Muscle of leg (tissue), 11 donors: ENCODE data around the gene CDC40. TPM values are rescaled to one million over a fixed set of nuclear protein-coding genes. Genes with fewer than 3 reads are reported as not detected.

Experiments used
- DNase-seq: peaks from one replicate; pipeline ENCODE4 v3.0.0; 2013
- H3K27ac ChIP-seq: one replicate; pipeline ENCODE4 v1.5.1; 2013; ENCODE audit warnings: mild to moderate bottlenecking, low read length, control low read depth
- H3K27me3 ChIP-seq: one replicate; pipeline ENCODE4 v1.6.1; 2013; ENCODE audit warnings: low read length; ENCODE audit not compliant: control insufficient read depth, insufficient read depth
- H3K36me3 ChIP-seq: one replicate; pipeline ENCODE4 v1.6.1; 2013; ENCODE audit warnings: low read length; ENCODE audit not compliant: control insufficient read depth, insufficient read depth
- H3K4me1 ChIP-seq: one replicate; pipeline ENCODE4 v1.6.1; 2013; ENCODE audit warnings: low read length; ENCODE audit not compliant: control insufficient read depth, insufficient read depth
- H3K4me3 ChIP-seq: one replicate; pipeline ENCODE4 v1.5.1; 2013; ENCODE audit warnings: low read length, control low read depth
- H3K9me3 ChIP-seq: replicated peaks from 2 replicates; pipeline ENCODE4 v1.6.1; 2013; ENCODE audit warnings: low read depth, low read length; ENCODE audit not compliant: control insufficient read depth
- WGBS: methylation state at CpG from one replicate; pipeline ENCODE4 v1.1.5; 2013; ENCODE audit warnings: missing lambda C conversion rate; ENCODE audit not compliant: insufficient coverage; 5-methylcytosine and 5-hydroxymethylcytosine counted together
- polyA plus RNA-seq, 8 donors: library from polyadenylated mRNA; unstranded; fragments of 120-200 nt; gene quantifications; one replicate each; pipeline versions ENCODE4 v1.2.1 to v1.2.3, GENCODE V29; 2013; ENCODE audit warnings: inconsistent platforms in 1 of 8, low replicate concordance in 1 of 8; ENCODE audit not compliant: insufficient read length in 8 of 8, insufficient read depth in 1 of 8
- total RNA-seq: library from RNA; stranded (reverse); fragments of 120-200 nt; gene quantifications from one replicate; pipeline ENCODE4 v1.2.4, GENCODE V29; 2013

Gene CDC40
- total and polyA plus RNA-seq, 9 donors, result 11.7 to 18.2 (median 13.7) TPM

DNA sequence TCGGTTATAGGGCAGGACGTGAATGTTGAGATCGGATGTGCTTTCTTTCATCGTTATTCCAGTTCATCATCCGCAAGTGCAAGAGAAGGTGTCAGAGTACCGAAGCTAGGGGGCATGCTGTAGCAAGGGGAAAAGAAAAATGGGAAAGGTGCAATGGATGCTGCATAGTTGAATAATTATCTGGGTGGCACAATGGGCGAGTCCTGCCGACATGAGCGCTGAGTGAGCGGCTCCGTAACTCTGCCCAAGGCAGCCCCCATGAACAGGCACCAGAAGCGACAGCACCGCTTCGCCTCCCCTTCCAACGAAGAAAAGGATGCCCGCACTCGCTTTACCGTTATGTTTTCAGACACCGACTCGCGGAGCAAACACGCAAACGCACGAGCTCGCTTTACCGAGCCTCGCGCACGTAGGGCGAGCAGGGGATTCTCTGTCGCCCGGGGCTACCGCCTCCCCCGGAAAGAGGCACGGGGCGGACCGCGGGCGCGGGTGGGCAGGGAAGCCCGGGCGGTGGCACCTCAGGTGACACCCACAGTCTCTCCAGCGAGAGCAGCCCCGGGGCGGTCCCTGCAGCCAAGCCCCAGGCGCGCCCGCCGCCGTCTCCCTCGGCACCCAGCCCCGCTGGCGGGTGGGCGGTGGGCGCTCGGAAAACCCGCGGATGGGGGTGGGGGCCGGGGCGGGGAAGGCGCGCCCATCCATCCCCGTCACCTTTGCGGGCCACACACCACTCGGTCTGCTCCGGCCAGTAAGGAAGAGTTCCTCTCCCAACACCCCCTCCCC, 1.4 kb upstream of the CDC40 start:
- H3K27ac ChIP-seq, result no peak overlapping the region

DNA sequence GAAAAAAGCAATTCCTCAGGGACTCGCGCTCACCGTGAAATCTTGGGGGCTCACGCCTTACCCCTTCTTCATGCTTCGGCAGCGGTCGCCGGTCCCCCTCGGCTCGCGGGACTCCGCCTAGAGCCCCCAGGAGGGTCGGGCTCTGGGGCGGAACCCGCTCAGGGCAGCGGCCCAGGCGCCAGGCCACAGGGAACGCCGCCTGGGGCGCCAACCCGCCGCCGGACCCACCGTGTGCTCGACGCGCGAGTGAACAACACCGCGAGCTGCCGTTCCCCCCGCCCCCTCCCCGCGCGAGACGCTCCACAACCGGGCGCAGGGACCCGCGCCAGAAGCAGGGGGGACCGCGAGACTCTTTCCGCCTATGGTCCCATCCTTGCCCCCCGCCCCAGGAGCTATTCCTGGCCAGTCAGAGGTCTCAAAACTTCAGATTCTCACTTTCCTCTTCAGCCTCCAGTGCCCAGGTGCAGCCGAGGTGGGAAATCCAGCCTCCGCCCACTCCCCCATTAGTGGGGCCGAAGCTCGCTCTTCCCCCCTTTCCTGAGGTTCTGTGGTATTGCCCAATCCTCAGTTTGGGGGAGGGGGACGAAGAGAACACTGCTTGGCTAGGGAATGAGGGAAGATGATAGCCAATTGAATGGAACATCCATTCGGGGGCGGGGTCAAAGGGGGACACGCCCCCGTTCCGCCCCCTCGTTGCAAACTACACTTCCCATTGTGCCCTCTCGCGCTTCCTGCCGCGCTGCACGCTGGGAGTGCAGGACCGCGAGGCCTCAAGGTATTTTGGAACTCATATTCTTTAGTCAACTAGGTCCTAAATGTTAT, 610 bp upstream of the CDC40 start, which contains the start of gene WASF1:
Gene WASF1 (minus strand): TSS at position 265 of the 822 bp plus-strand sequence. CDS start 52,069 bp downstream, outside the sequence.
- peaks cover 9% of the 10 kb centered on the region for H3K4me1 ChIP-seq
- WGBS, result under 1% methylated on average over 54 of the region's 62 CpGs

More for the DNA sequence above, 1.4 kb upstream of the CDC40 start:
- Histone ChIP-seq H3K4me1 (peaks cover 9% of the 10 kb centered on the region), H3K27me3 (no peaks in the 10 kb centered on the region), H3K4me3 (peak overlapping the region; percentile 86), H3K36me3 (peaks cover 4% of the 10 kb centered on the region), H3K9me3 (no peaks in the 10 kb centered on the region)
- peak; percentile 80 for DNase-seq
- WGBS, result under 1% methylated on average over 60 of the region's 66 CpGs

DNA sequence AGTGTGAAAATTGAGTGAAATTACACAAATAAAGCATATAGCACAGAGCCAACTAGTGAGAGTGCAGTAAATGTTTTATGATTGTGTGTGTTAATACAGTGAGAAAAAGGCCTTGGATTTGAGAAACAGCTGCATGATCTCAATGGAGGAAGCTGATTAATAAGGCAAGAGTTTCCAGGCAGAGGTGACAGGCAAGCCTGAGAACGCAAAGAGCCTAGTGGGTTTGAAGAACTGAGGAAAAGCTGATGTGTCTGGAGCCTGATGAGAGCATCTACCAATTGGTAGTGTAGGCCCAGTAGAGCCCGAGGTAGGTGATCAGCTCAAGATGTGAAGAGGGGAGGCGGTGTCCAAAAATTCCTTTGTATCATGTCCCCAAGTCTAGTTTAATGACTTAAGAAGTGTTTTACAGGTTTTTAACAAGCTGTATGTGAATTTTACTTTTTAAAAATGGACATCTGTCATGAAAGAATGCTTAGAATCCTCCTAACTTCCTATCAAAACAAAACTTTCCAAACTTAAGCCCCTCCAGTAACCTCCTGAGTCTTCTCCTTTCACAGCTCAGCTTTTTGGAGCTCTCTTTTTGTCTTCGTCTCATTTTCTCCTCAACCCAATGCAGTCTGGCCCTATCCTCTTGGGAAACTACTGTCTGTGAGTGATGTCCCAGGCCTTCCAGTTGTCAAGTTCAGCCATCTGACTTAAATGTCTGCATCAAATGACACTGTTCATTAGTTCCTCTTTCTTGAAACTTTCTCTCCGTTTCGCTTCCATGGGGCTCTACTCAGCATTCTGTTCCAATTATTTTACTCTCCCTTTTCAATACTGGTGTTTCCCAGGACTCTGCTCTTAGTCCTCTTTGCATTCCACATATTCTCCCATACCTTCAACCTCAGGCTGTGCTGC, 1.2 kb downstream of the CDC40 start:
- H3K9me3 ChIP-seq, result no peaks in the 10 kb centered on the region
- H3K27ac ChIP-seq, result no peak overlapping the region
- peaks cover 9% of the 10 kb centered on the region for H3K4me1 ChIP-seq
- peaks cover 4% of the 10 kb centered on the region for H3K36me3 ChIP-seq
- DNase-seq, result peak; percentile 18
- H3K4me3 ChIP-seq, result peak overlapping the region; percentile 80
- 40% methylated on average over 5 of the region's 6 CpGs for WGBS
- no peaks in the 10 kb centered on the region for H3K27me3 ChIP-seq

More for the DNA sequence above, 610 bp upstream of the CDC40 start, which contains the start of gene WASF1:
- DNase-seq, result peak; percentile 99
- Histone ChIP-seq H3K27me3 (no peaks in the 10 kb centered on the region), H3K36me3 (peaks cover 4% of the 10 kb centered on the region), H3K27ac (peak within 1 kb of the TSS; percentile 81), H3K4me3 (peak within 1 kb of the TSS; percentile 86), H3K9me3 (no peaks in the 10 kb centered on the region)

DNA sequence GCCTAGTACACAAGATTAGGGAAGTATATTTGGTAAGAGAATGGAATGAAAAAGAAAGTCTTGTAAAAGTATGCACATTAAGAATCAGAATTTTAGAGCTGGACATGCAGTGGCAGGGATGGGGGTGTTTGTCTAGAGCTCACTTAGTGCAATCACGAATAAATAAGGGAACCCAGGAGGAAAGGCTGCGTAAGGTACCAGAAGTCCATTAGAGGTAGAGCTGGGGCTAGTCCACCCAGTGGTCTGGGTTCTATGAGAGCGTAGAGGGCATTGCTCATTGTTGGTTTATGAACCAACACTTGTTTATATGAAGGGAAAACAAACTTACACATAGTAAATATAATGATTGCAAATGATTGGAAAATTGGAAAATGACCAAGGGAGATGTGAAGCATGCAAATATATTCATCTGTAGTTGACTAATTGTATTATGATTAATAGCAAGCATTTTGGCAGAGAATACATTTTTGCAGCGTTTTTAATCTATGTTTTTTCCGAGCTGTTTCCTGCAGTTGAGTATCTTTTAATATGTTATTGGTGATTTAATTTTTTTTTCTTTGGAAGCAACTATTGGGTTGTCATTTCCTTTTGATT, 3.2 kb downstream of the CDC40 start:
- Histone ChIP-seq H3K27ac (no peak overlapping the region), H3K36me3 (peaks cover 4% of the 10 kb centered on the region), H3K9me3 (no peaks in the 10 kb centered on the region), H3K4me1 (peaks cover 9% of the 10 kb centered on the region), H3K4me3 (no peak overlapping the region), H3K27me3 (no peaks in the 10 kb centered on the region)
- DNase-seq, result no peak
- WGBS, result 100% methylated on average over 1 of the region's 5 CpGs

DNA sequence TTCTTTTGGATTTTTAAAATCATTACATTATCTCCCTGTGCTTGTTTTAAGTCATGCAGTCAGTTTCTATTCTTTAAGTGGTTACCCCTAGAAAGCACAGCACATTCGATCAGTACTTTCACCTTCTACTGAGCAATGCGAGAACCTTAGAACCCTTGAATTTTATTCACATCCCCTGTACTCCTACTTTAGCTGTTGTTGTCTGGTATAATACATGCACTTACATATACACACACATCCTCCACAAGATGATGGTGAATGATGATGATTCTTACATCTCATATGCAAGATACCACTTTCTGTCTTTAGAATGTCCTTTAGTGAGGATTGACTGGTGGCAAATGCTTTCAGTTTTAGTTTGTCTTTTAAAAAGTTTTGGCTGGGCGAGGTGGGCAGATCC, 5.7 kb downstream of the CDC40 start:
- Histone ChIP-seq H3K27ac (no peak overlapping the region), H3K36me3 (peaks cover 4% of the 10 kb centered on the region), H3K4me3 (no peak overlapping the region), H3K27me3 (no peaks in the 10 kb centered on the region), H3K4me1 (peaks cover 9% of the 10 kb centered on the region), H3K9me3 (no peaks in the 10 kb centered on the region)
- 86% methylated on average over 1 of the region's 3 CpGs for WGBS
- no peak for DNase-seq

DNA sequence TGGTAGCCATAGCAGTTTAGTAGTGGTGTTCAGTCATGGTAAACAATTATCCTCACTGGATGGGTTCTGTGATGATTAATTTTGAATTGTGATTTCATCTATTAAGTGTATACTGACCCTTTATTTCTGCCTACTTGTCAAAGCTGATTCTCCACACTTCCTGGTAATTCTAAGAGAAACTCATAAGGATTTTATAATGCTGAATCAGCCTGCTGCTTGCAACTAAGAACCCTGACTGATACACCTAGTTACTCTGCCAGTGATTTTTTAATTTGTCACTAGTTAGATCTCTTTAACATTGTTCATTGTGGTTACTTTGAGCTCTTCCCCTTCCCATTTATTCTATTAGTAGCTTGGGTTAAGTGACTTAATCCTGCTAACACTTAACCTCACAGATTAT, 8.6 kb downstream of the CDC40 start:
- Histone ChIP-seq H3K4me3 (no peak overlapping the region), H3K27me3 (no peaks in the 10 kb centered on the region), H3K27ac (no peak overlapping the region), H3K9me3 (no peaks in the 10 kb centered on the region), H3K4me1 (no peaks in the 10 kb centered on the region), H3K36me3 (no peaks in the 10 kb centered on the region)
- no peak for DNase-seq

DNA sequence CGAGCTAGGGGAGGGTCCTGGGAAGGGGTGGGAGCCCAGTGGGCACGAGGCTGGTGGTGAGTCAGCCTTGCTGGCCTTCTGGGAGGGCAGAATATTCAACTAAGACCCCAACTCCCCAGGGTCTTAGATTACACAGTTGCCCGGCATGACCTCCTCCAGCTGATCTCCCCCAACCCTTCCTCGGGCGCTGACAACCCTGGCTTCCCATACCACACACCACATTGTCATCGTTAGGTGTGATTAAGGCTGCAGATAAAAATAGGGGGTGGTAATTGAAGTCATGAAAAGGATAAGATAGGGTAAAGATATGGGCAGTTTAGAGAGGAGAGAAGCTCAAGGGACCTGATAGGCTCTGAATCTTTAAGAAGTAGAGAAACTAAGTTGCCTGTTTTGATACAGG, 10.5 kb downstream of the CDC40 start:
- H3K4me1 ChIP-seq, result no peaks in the 10 kb centered on the region
- no peaks in the 10 kb centered on the region for H3K27me3 ChIP-seq
- no peak overlapping the region for H3K27ac ChIP-seq
- 100% methylated on average over 1 of the region's 6 CpGs for WGBS
- H3K36me3 ChIP-seq, result no peaks in the 10 kb centered on the region
- no peak for DNase-seq
- no peak overlapping the region for H3K4me3 ChIP-seq
- no peaks in the 10 kb centered on the region for H3K9me3 ChIP-seq

DNA sequence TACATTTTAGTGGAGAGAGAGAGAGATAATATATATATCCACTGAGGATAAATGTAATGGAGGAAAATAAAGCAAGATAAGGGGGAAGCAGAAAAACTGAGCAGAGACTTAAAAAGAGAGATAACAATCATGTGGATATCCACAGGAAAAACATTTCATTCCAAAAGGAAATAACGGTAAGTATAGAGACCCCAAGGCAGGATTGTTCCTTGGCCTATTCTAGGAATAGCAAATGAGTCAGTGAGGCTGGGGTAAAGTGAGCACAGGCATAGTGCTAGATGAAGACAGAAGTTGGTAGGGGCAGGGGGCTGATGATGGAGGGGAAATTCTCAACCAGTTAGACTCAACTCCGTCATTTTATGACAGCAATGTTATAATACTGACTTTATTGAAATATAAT, 11.2 kb downstream of the CDC40 start:
- H3K27ac ChIP-seq, result no peak overlapping the region
- no peaks in the 10 kb centered on the region for H3K9me3 ChIP-seq
- no peaks in the 10 kb centered on the region for H3K4me1 ChIP-seq
- 80% methylated on average over 1 of the region's 2 CpGs for WGBS
- no peaks in the 10 kb centered on the region for H3K36me3 ChIP-seq
- DNase-seq, result no peak
- no peaks in the 10 kb centered on the region for H3K27me3 ChIP-seq
- H3K4me3 ChIP-seq, result no peak overlapping the region

DNA sequence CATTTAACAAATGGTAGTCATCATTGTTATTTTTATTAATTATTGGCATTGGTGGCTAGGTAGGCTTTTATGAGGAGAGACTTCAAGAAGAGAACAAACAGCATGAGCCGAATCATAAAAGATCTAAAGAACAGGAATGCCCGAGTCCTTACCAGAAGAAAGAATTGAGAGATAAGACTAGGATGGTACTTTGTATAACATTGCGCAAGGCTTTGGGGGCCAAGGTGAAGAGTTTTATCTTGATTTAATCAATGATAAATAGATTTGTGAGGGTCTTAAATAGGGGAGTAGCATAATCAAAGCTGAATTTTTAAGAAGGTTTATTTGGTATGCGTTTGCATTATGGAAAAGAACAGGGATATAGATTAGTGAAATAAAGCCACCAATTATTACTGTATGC, 15.4 kb downstream of the CDC40 start:
- Histone ChIP-seq H3K4me3 (no peak overlapping the region), H3K27me3 (no peaks in the 10 kb centered on the region), H3K9me3 (no peaks in the 10 kb centered on the region), H3K36me3 (no peaks in the 10 kb centered on the region), H3K27ac (no peak overlapping the region), H3K4me1 (no peaks in the 10 kb centered on the region)
- no peak for DNase-seq
- WGBS, result 100% methylated on average over 1 of the region's 4 CpGs
